ENCODE results near the gene MAGEA4.
"Not testable (repeated sequence)": the region's sequence is repeated elsewhere in the genome, so short reads cannot be mapped to it uniquely, and the experiment has no call there.

Gene MAGEA4

DNA sequence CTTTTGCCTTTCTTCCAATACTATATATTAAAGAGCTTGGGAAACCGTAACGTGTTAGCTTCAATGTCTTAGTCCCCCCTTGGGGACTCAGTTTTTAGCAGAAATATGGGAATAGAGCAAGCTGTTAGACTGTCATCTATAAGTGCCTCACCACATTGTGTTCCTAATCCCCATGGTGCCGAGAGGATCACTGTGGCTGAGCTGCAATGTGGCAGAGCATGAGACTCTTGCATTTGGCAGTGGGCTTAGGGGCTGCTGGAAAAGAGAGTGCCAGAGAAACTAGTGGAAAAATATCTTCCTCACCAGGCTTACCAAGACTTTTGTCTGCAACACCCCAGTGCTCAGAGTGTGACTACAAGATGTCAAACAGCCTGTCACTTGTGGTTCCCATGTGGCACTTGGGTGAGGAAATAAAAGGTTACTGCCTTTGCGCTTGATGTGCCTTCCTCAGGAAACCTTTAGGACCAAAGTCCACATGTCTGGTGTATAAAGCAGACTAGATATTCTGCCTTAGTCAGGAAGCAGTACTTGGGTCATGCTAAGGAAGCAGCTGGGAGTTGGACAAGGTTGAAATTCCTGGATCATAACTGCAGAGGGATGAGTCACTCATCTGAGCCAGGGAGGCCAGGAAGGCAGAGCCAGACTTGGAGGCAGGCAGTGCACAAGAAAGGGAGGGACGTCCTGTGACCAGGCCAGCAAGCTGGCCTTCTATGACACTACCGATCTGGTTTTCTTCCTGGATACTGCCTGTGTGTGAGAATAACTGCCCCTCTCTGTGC, 9.7 kb upstream of the MAGEA4 start:
- no peak for DNase-seq (ENCODE audit: low spot score)
- in situ Hi-C loops (cut with MboI; ENCODE audit: low sequenced_read_pairs, unreplicated experiment): no loop called here
- TF ChIP-seq, protein P1, sequence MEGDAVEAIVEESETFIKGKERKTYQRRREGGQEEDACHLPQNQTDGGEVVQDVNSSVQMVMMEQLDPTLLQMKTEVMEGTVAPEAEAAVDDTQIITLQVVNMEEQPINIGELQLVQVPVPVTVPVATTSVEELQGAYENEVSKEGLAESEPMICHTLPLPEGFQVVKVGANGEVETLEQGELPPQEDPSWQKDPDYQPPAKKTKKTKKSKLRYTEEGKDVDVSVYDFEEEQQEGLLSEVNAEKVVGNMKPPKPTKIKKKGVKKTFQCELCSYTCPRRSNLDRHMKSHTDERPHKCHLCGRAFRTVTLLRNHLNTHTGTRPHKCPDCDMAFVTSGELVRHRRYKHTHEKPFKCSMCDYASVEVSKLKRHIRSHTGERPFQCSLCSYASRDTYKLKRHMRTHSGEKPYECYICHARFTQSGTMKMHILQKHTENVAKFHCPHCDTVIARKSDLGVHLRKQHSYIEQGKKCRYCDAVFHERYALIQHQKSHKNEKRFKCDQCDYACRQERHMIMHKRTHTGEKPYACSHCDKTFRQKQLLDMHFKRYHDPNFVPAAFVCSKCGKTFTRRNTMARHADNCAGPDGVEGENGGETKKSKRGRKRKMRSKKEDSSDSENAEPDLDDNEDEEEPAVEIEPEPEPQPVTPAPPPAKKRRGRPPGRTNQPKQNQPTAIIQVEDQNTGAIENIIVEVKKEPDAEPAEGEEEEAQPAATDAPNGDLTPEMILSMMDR (IDR thresholded peaks at IDR 0.05; ENCODE audit: borderline replicate concordance, control extremely low read depth, extremely low read depth, insufficient read depth, missing control alignments): no peak

DNA sequence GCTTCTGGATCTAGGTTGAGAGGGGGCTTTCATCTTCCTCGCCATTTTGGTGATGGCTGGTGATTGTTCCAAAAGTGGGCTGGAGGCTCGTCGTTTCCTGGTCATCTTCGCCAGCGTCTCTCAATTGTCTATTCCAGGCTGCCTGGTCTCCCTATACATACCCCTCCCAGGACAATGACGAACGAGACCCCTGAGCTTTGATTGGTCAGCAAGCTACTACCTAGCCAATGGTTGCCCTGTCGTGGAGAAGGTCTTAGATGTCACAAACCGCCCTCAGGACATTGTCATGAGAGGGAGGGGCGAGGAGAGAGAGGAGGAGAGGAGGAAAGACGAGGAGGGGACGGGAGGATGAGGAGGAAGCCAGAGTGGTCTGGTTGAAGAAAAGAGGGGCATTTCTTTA, 7.7 kb upstream of the MAGEA4 start:
- in situ Hi-C loops (cut with MboI; ENCODE audit: low sequenced_read_pairs, unreplicated experiment): no loop called here
- TF ChIP-seq, protein P1 (IDR thresholded peaks at IDR 0.05; ENCODE audit: borderline replicate concordance, control extremely low read depth, extremely low read depth, insufficient read depth, missing control alignments): no peak
- no peak for DNase-seq (ENCODE audit: low spot score)

DNA sequence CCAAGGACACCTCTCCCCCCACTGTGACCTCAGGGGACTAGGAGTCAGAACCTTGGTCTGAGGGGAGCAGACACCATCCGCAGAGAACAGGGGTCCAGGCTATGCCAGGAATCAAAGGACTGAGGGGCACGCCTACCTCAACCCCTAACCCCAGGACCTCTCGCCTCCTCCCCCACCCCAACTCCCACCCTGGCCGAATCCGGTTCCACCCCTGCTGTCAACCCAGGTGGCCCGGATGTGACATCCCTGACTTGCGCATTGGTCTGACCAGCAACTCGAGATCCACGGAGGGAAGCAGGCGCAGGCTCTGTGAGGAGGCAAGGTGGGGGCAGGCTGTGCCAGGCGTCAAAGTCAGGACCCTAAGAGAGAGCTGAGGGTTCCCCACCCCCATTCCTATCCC, 468 bp upstream of the MAGEA4 start:
- no peak for DNase-seq (ENCODE audit: low spot score)
- TF ChIP-seq, protein P1 (IDR thresholded peaks at IDR 0.05; ENCODE audit: borderline replicate concordance, control extremely low read depth, extremely low read depth, insufficient read depth, missing control alignments): no peak
- in situ Hi-C loops (cut with MboI; ENCODE audit: low sequenced_read_pairs, unreplicated experiment): no loop called here

DNA sequence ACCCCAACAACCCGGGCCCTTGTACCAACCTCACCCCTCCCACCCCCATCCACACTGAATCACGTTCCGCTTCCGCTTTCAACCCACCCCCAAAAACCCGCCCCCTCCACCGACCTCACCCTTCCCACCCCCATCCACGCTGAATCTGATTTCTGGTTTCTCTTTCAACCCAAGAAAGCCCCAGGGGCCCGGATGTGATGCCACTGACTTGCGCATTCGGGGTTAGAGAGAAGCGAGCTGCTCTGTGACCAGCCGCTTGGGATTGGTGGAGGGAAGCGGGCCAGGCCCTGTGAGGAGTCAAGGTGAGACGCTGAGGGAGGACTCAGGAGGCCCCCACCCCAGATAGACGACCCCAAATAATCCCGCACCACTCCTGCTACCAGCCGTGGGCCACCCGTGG, 6.0 kb downstream of the MAGEA4 start:
- in situ Hi-C loops (cut with MboI; ENCODE audit: low sequenced_read_pairs, unreplicated experiment); DNase-seq (ENCODE audit: low spot score): not testable (repeated sequence)

DNA sequence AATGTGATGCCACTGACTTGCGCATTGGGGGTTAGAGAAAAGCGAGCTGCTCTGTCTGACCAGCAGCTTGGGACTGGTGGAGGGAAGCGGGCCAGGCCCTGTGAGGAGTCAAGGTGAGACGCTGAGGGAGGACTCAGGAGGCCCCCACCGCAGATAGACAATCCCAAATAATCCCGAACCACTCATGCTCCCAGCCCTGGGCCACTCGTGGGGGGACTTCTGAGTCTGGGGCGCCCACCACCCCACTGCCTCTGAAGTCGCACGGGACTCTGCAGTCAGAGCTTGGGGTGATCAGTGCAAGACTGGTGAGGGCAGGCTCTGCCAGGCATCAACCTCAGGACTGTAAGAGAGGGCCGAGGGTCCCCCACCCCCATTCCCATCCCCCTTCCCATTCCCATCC, 6.9 kb downstream of the MAGEA4 start:
- in situ Hi-C loops (cut with MboI; ENCODE audit: low sequenced_read_pairs, unreplicated experiment): no loop called here
- DNase-seq (ENCODE audit: low spot score): no peak

DNA sequence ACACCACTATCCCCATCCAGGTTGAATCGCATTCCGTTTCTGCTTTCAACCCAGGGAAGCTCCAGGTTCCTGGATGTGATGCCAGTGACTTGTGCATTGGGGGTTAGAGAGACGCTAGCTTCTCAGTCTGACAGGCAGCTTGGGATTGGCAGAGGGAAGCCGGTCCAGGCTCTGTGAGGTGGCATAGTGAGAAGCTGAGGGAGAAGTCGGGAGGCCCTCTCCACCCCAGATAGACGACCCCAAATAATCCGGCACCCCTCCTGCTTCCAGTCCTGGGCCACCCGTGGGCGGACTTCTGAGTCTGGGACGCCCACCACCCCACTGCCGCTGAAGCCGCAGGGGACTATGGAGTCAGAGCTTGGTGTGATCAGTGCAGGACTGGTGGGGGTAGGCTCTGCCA, 7.4 kb downstream of the MAGEA4 start:
- TF ChIP-seq, protein P1 (IDR thresholded peaks at IDR 0.05; ENCODE audit: borderline replicate concordance, control extremely low read depth, extremely low read depth, insufficient read depth, missing control alignments): no peak
- no peak for DNase-seq (ENCODE audit: low spot score)
- in situ Hi-C loops (cut with MboI; ENCODE audit: low sequenced_read_pairs, unreplicated experiment): no loop called here

More for the DNA sequence above, 6.9 kb downstream of the MAGEA4 start:
- TF ChIP-seq, protein P1 (IDR thresholded peaks at IDR 0.05; ENCODE audit: borderline replicate concordance, control extremely low read depth, extremely low read depth, insufficient read depth, missing control alignments): no peak

DNA sequence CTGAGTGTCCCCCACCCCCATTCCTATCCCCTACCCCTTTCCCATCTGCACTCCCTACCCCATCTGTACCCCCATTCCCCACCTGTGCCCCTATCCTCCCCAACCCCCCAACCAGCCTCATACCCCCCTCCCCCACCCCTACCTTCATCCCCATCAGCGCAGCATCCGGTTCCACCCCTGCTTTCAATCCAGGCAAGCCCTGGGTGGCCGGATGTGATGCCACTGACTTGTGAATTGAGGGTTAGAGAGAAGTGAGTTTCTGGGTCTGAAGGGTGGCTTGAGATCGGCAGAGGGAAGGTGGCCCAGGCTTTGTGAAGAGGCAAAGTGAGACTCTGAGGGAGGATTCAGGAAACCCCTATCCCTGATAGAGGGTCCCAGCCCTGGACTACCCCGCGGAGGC, 7.8 kb downstream of the MAGEA4 start:
- TF ChIP-seq, protein P1 (IDR thresholded peaks at IDR 0.05; ENCODE audit: borderline replicate concordance, control extremely low read depth, extremely low read depth, insufficient read depth, missing control alignments): no peak
- no peak for DNase-seq (ENCODE audit: low spot score)
- in situ Hi-C loops (cut with MboI; ENCODE audit: low sequenced_read_pairs, unreplicated experiment): no loop called here
